ENCODE data around the gene SUSD5.

DNA sequence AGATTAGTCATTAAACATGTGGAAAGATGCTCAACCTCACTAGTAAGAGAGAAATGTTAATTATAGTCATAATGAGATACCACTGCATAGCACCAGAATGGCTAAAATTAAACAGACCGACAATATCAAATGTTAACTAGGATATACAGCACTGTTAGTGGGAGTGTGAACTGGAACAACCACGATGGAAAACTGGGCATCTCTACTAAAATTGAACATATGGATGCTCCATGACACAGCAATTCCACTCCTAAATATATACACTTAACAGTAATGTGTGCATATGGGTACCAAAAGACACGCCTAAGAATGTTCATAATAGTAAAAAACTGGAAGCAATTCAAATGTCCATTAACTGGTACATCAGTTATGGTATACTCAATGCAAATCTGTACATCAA, 63.3 kb downstream of the SUSD5 start:
- TF ChIP-seq TBP (CRISPR knock-in tag; IDR thresholded peaks at IDR 0.05) (no peak), USF2 (IDR thresholded peaks at IDR 0.05; ENCODE audit: low read depth, low read length) (no peak), USF2 (CRISPR knock-in tag; IDR thresholded peaks at IDR 0.05; ENCODE audit: borderline replicate concordance) (no peak), MXI1 (IDR thresholded peaks at IDR 0.05; ENCODE audit: borderline replicate concordance, low read depth, low read length) (no peak), SOX13 (IDR thresholded peaks at IDR 0.05) (no peak), SOX13 (CRISPR knock-in tag; conservative IDR thresholded peaks at IDR 0.05 in 1 of 2, IDR thresholded peaks at IDR 0.05 in 1 of 2) (no peak), POLR2AphosphoS2 (IDR thresholded peaks at IDR 0.05; ENCODE audit: low read depth, low read length) (no peak), ZNF317 (CRISPR knock-in tag; IDR thresholded peaks at IDR 0.05) (no peak), ZNF7 (CRISPR knock-in tag; IDR thresholded peaks at IDR 0.05) (no peak), JUND (CRISPR knock-in tag; IDR thresholded peaks at IDR 0.05) (no peak), ZNF230 (CRISPR knock-in tag; IDR thresholded peaks at IDR 0.05) (no peak), IRF9 (CRISPR knock-in tag; IDR thresholded peaks at IDR 0.05; ENCODE audit: borderline replicate concordance) (no peak), CENPX (CRISPR knock-in tag; IDR thresholded peaks at IDR 0.05) (no peak), ZNF207 (IDR thresholded peaks at IDR 0.05; ENCODE audit: borderline replicate concordance) (no peak)
- TF ChIP-seq, protein P1, sequence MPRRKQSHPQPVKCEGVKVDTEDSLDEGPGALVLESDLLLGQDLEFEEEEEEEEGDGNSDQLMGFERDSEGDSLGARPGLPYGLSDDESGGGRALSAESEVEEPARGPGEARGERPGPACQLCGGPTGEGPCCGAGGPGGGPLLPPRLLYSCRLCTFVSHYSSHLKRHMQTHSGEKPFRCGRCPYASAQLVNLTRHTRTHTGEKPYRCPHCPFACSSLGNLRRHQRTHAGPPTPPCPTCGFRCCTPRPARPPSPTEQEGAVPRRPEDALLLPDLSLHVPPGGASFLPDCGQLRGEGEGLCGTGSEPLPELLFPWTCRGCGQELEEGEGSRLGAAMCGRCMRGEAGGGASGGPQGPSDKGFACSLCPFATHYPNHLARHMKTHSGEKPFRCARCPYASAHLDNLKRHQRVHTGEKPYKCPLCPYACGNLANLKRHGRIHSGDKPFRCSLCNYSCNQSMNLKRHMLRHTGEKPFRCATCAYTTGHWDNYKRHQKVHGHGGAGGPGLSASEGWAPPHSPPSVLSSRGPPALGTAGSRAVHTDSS (CRISPR knock-in tag; conservative IDR thresholded peaks at IDR 0.05) = no peak
